NCI-H1092 (cell line): ENCODE data around the gene SELENOF.

Experiments
- DNase-seq: peaks from one replicate; lab custom pipeline; 2025; lab: John Stamatoyannopoulos, UW

The SELENOF gene

GRCh38 chr1:86913896-86914600 is at the start of gene SELENOF:
TSS of gene SELENOF (minus strand) at chr1:86914126. CDS start at chr1:86914111, 15 bp downstream.
- DNase-seq: peak; percentile 99

- DNase-seq: no peak
These were observed 46.6 kb upstream of the SELENOF start for GRCh38 chr1:86960548-86960947.

- no peak for DNase-seq
These were observed 43.3 kb upstream of the SELENOF start for GRCh38 chr1:86957221-86957620.

- DNase-seq: no peak
These were observed 42.3 kb upstream of the SELENOF start for GRCh38 chr1:86956221-86956620.

GRCh38 chr1:86955678-86956077 is 41.8 kb upstream of the SELENOF start:
- DNase-seq: no peak

- no peak for DNase-seq
These were observed 39.2 kb upstream of the SELENOF start for GRCh38 chr1:86953167-86953566.

- no peak for DNase-seq
These were observed 37.5 kb upstream of the SELENOF start for GRCh38 chr1:86951430-86951829.

GRCh38 chr1:86950712-86951419 is 36.9 kb upstream of the SELENOF start:
- no peak for DNase-seq

- no peak for DNase-seq
These were observed 34.3 kb upstream of the SELENOF start for GRCh38 chr1:86948212-86948611.

GRCh38 chr1:86942743-86943142 is 28.8 kb upstream of the SELENOF start:
- DNase-seq: no peak

GRCh38 chr1:86942042-86942441 is 28.1 kb upstream of the SELENOF start:
- no peak for DNase-seq

GRCh38 chr1:86940599-86940998 is 26.7 kb upstream of the SELENOF start:
- DNase-seq: no peak

GRCh38 chr1:86939406-86939805 is 25.5 kb upstream of the SELENOF start:
- no peak for DNase-seq

GRCh38 chr1:86938855-86939254 is 24.9 kb upstream of the SELENOF start:
- DNase-seq: no peak

GRCh38 chr1:86938450-86938849 is 24.5 kb upstream of the SELENOF start:
- no peak for DNase-seq

GRCh38 chr1:86933562-86934377 is 19.8 kb upstream of the SELENOF start:
- DNase-seq: no peak

- DNase-seq: no peak
These were observed 19.1 kb upstream of the SELENOF start for GRCh38 chr1:86933051-86933450.

GRCh38 chr1:86928819-86929218 is 14.9 kb upstream of the SELENOF start:
- no peak for DNase-seq

- no peak for DNase-seq
These were observed 13.0 kb upstream of the SELENOF start for GRCh38 chr1:86926883-86927282.

- no peak for DNase-seq
These were observed 11.8 kb upstream of the SELENOF start for GRCh38 chr1:86925742-86926141.

GRCh38 chr1:86924324-86924960 is 10.5 kb upstream of the SELENOF start:
- DNase-seq: no peak

- DNase-seq: no peak
These were observed 8.5 kb upstream of the SELENOF start for GRCh38 chr1:86922445-86922844.
